Endothelial cell (in vitro differentiated cells): ENCODE data around the gene PCSK6. TPM values are rescaled to one million over a fixed set of nuclear protein-coding genes. Genes with fewer than 3 reads are reported as not detected.

Experiments used
- DNase-seq: peaks from one replicate; pipeline ENCODE4 v3.0.0; 2021; ENCODE audit warnings: low spot score
- H3K27ac Mint-ChIP-seq: one replicate; pipeline ENCODE4 v1.8.0; 2021; ENCODE audit warnings: mixed read lengths, inconsistent platforms; ENCODE audit not compliant: unreplicated experiment
- H3K27me3 Mint-ChIP-seq: one replicate; pipeline ENCODE4 v1.8.0; 2021; ENCODE audit warnings: mild to moderate bottlenecking, moderate library complexity, mixed read lengths, inconsistent platforms; ENCODE audit not compliant: unreplicated experiment
- H3K36me3 Mint-ChIP-seq: one replicate; pipeline ENCODE4 v1.8.0; 2021; ENCODE audit warnings: mild to moderate bottlenecking, low read depth, mixed read lengths, inconsistent platforms; ENCODE audit not compliant: unreplicated experiment
- H3K4me1 Mint-ChIP-seq: one replicate; pipeline ENCODE4 v1.8.0; 2021; ENCODE audit warnings: mild to moderate bottlenecking, mixed read lengths, inconsistent platforms; ENCODE audit not compliant: unreplicated experiment
- H3K4me3 Mint-ChIP-seq: one replicate; pipeline ENCODE4 v1.8.0; 2021; ENCODE audit warnings: mild to moderate bottlenecking, mixed read lengths, inconsistent platforms; ENCODE audit not compliant: unreplicated experiment
- H3K9me3 Mint-ChIP-seq: one replicate; pipeline ENCODE4 v1.8.0; 2021; ENCODE audit warnings: mixed read lengths, inconsistent platforms; ENCODE audit not compliant: unreplicated experiment
- CTCF ChIP-seq: fragments of 200-600 bp; sonication (generic); IDR thresholded peaks from one replicate; pipeline ENCODE4 v1.5.0; 2021; ENCODE audit warnings: antibody characterized with exemption; ENCODE audit not compliant: unreplicated experiment
- total RNA-seq: library from RNA; stranded (reverse); fragmentation: NEBNext Ultra II Directional; extraction: Animal tissue kit (Norgen Biotek cat#: 25700); gene quantifications from one replicate; pipeline ENCODE4 v1.2.1, GENCODE V29; 2021; ENCODE audit not compliant: unreplicated experiment

PCSK6 gene
- total RNA-seq, 1 donor from 2014 or later, result 0.13 TPM

GRCh38 chr15:101453123-101454120, 36.1 kb downstream of the PCSK6 start:
- TF ChIP-seq CTCF, result no peak
- H3K9me3 Mint-ChIP-seq, result no peaks in the 10 kb centered on the region
- H3K4me1 Mint-ChIP-seq, result peaks cover 9% of the 10 kb centered on the region
- no peak for DNase-seq
- peaks cover 4% of the 10 kb centered on the region for H3K27me3 Mint-ChIP-seq
- peaks cover under 1% of the 10 kb centered on the region for H3K36me3 Mint-ChIP-seq
- H3K4me3 Mint-ChIP-seq, result no peak overlapping the region
- no peak overlapping the region for H3K27ac Mint-ChIP-seq

GRCh38 chr15:101452572-101452971, 36.9 kb downstream of the PCSK6 start:
- H3K27me3 Mint-ChIP-seq, result peaks cover 4% of the 10 kb centered on the region
- DNase-seq, result no peak
- no peaks in the 10 kb centered on the region for H3K9me3 Mint-ChIP-seq
- peaks cover 9% of the 10 kb centered on the region for H3K4me1 Mint-ChIP-seq
- no peaks in the 10 kb centered on the region for H3K36me3 Mint-ChIP-seq
- H3K4me3 Mint-ChIP-seq, result no peak overlapping the region
- no peak for TF ChIP-seq CTCF
- no peak overlapping the region for H3K27ac Mint-ChIP-seq

- Mint-ChIP-seq H3K36me3 (no peaks in the 10 kb centered on the region), H3K27ac (no peak overlapping the region), H3K4me3 (no peak overlapping the region), H3K4me1 (peaks cover 9% of the 10 kb centered on the region), H3K27me3 (peaks cover 4% of the 10 kb centered on the region), H3K9me3 (no peaks in the 10 kb centered on the region)
- TF ChIP-seq CTCF, result no peak
- DNase-seq, result no peak
Measured at GRCh38 chr15:101451846-101452245, 37.7 kb downstream of the PCSK6 start.

- Mint-ChIP-seq H3K27me3 (peaks cover 5% of the 10 kb centered on the region), H3K4me3 (no peak overlapping the region), H3K27ac (no peak overlapping the region), H3K9me3 (no peaks in the 10 kb centered on the region), H3K36me3 (no peaks in the 10 kb centered on the region), H3K4me1 (peaks cover 9% of the 10 kb centered on the region)
- no peak for TF ChIP-seq CTCF
- DNase-seq, result no peak
Measured at GRCh38 chr15:101451266-101451799, 38.2 kb downstream of the PCSK6 start.
